HepG2 (cell line): ENCODE data around the gene TMEM132E. TPM values are rescaled to one million over a fixed set of nuclear protein-coding genes. Genes with fewer than 3 reads are reported as not detected.

Experiments
- ATAC-seq: fragments of 200-7000 bp; cut with Tn5 transposase; 3 replicates; pipeline ENCODE4 v1.9.1; 2020; ENCODE audit warnings: mild to moderate bottlenecking, moderate library complexity
- BruUV-seq: library from RNA; stranded (reverse); fragments of 400-500 nt; replicated peaks from 2 replicates; lab custom pipeline; 2021; lab: Mats Ljungman, UMichigan
- CTCF ChIA-PET: fragments of 300-600 bp; formaldehyde crosslinking; extraction: SDS; loops from one replicate; lab custom pipeline; 2021; ENCODE audit warnings: low total read pairs, inconsistent platforms, low intra/inter-chr PET ratio; lab: Yijun Ruan, JAX
- POLR2A ChIA-PET: fragments of 350-600 bp; sonication (Branson Sonifier 250); formaldehyde crosslinking; loops from one replicate; lab custom pipeline; 2020; ENCODE audit warnings: antibody characterized with exemption, inconsistent platforms; lab: Yijun Ruan, JAX
- DNase-seq: peaks from one replicate; pipeline ENCODE4 v3.0.0-alpha.2; 2015; ENCODE audit warnings: low spot score
- FAIRE-seq: peaks from 3 replicates; lab custom pipeline; 2011; peaks lifted over from hg19 to GRCh38; lab: Jason Lieb, UNC
- H2AFZ ChIP-seq: one replicate; pipeline ENCODE4 v1.6.1; 2011; ENCODE audit warnings: low read length, inconsistent platforms
- H3K27ac ChIP-seq: fragments of 300-600 bp; 3 replicates; pipeline ENCODE4 v1.8.0; 2011; ENCODE audit warnings: mixed run types, mild to moderate bottlenecking, mixed read lengths, low read length, inconsistent platforms; ENCODE audit not compliant: insufficient read depth; ENCODE audit errors: extremely low read length
- H3K27me3 ChIP-seq, 2 experiments: fragments of 200-600 bp in 1 of 2; 2 replicates in 1 of 2; 3 replicates in 1 of 2; pipeline versions ENCODE4 v1.6.0 to v1.8.0; 2011; ENCODE audit warnings: low read length in 2 of 2, mild to moderate bottlenecking in 2 of 2, moderate library complexity in 2 of 2, inconsistent platforms in 1 of 2; ENCODE audit not compliant: insufficient read depth in 2 of 2, control insufficient read depth in 1 of 2
- H3K36me3 ChIP-seq, 2 experiments: fragments of 200-600 bp in 1 of 2; replicated peaks in 1 of 2; 2 replicates in 1 of 2; 3 replicates in 1 of 2; pipeline versions ENCODE4 v1.5.1 to v1.8.0; 2011; ENCODE audit warnings: low read length in 2 of 2, inconsistent platforms in 1 of 2; ENCODE audit not compliant: insufficient read depth in 2 of 2, control insufficient read depth in 1 of 2
- H3K4me1 ChIP-seq: 2 replicates; pipeline ENCODE4 v1.5.1; 2012; ENCODE audit warnings: low read length, inconsistent platforms; ENCODE audit not compliant: insufficient read depth
- H3K4me2 ChIP-seq: 2 replicates; pipeline ENCODE4 v1.6.0; 2011; ENCODE audit warnings: low read depth, low read length, inconsistent platforms
- H3K4me3 ChIP-seq, 3 experiments: fragments of 200-600 bp in 1 of 3; sonication (generic), shearing (Covaris generic) in 1 of 3; replicated peaks in 1 of 3; 2 replicates each; pipeline ENCODE4 v1.5.1; 2011 to 2016; ENCODE audit warnings: low read length in 3 of 3, inconsistent platforms in 2 of 3, low read depth in 2 of 3, mild to moderate bottlenecking in 2 of 3, control low read depth in 1 of 3, mixed read lengths in 1 of 3; ENCODE audit not compliant: insufficient read depth in 1 of 3
- H3K79me2 ChIP-seq: one replicate; pipeline ENCODE4 v1.6.1; 2011; ENCODE audit warnings: low read length, inconsistent platforms; ENCODE audit not compliant: insufficient read depth
- H3K9ac ChIP-seq: 2 replicates; pipeline ENCODE4 v1.6.0; 2011; ENCODE audit warnings: mild to moderate bottlenecking, low read depth, low read length, inconsistent platforms; ENCODE audit not compliant: insufficient read depth
- H3K9me3 ChIP-seq: 2 replicates; pipeline ENCODE4 v1.5.1; 2012; ENCODE audit warnings: mild to moderate bottlenecking, low read length
- H4K20me1 ChIP-seq: 2 replicates; pipeline ENCODE4 v1.6.0; 2011; ENCODE audit warnings: inconsistent platforms, mild to moderate bottlenecking, low read length, moderate library complexity; ENCODE audit not compliant: insufficient read depth
- DMTF1 ChIP-seq: sonication (generic); formaldehyde crosslinking; IDR thresholded peaks from 2 replicates; pipeline ENCODE4 v1.4.0; 2020; ENCODE audit warnings: mild to moderate bottlenecking, missing genetic modification reagents
- HCFC1 ChIP-seq: fragments of 150-350 bp; IDR thresholded peaks from 2 replicates; pipeline ENCODE4 v1.6.1; 2014; ENCODE audit warnings: low read depth, low read length
- IRF2 ChIP-seq: IDR thresholded peaks from 2 replicates; pipeline ENCODE4 v1.6.1; 2018; ENCODE audit warnings: missing genetic modification reagents, missing compliant biosample characterization
- JUNB ChIP-seq: sonication (generic); formaldehyde crosslinking; IDR thresholded peaks from 2 replicates; pipeline ENCODE4 v1.8.0; 2022; ENCODE audit warnings: missing genetic modification reagents, mild to moderate bottlenecking, borderline replicate concordance
- MED13 ChIP-seq: sonication (generic); formaldehyde crosslinking; IDR thresholded peaks from 2 replicates; pipeline ENCODE4 v1.5.0; 2020; ENCODE audit warnings: missing genetic modification reagents
- SALL1 ChIP-seq: sonication (generic); formaldehyde crosslinking; IDR thresholded peaks from 2 replicates; pipeline ENCODE4 v1.8.0; 2022; ENCODE audit warnings: mild to moderate bottlenecking, missing genetic modification reagents
- TBP ChIP-seq: sonication (generic); formaldehyde crosslinking; IDR thresholded peaks from 2 replicates; pipeline ENCODE4 v1.5.0; 2020; ENCODE audit warnings: missing genetic modification reagents
- ZNF33A ChIP-seq: sonication (generic); formaldehyde crosslinking; IDR thresholded peaks from 2 replicates; pipeline ENCODE4 v1.5.1; 2020; ENCODE audit warnings: missing genetic modification reagents, mild to moderate bottlenecking, moderate library complexity, borderline replicate concordance
- WGBS: methylation state at CpG from one replicate; pipeline ENCODE4 v1.1.6; 2017; ENCODE audit warnings: low lambda C conversion rate; 5-methylcytosine and 5-hydroxymethylcytosine counted together
- in situ Hi-C: cut with HindIII; loops from 2 replicates; pipeline ENCODE4 v1.10.0; 2017; ENCODE audit warnings: low pct_unique_long_range_greater_than_20kb; ENCODE audit not compliant: extremely low pct_ligation_motif_present
- intact Hi-C: fragments of 100-400 bp; cut with micrococcal nuclease; formaldehyde crosslinking; loops from one replicate; pipeline ENCODE4 v1.10.0; 2022; ENCODE audit not compliant: unreplicated experiment
- polyA plus RNA-seq, 8 experiments: library from polyadenylated mRNA; depleted of rRNA in 3 of 8; stranded (reverse) in 7 of 8; unstranded in 1 of 8; fragments of >200 nt; fragmentation: Illumina TruSeq in 4 of 8; extraction: Trizol in 4 of 8; gene quantifications; 2 replicates each; pipeline versions ENCODE4 v1.2.1 to v1.2.3, GENCODE V29; 2011 to 2016; ENCODE audit warnings: low read depth in 4 of 8, missing spikeins in 1 of 8, mixed read lengths in 1 of 8; ENCODE audit not compliant: insufficient read depth in 1 of 8
- total RNA-seq, 5 experiments: library from RNA; depleted of rRNA; stranded (reverse); fragments of >200 nt; fragmentation: Illumina TruSeq; extraction: Trizol; gene quantifications; 2 replicates each; pipeline ENCODE4 v1.2.3, GENCODE V29; 2016; ENCODE audit warnings: low read depth in 1 of 5

Gene TMEM132E
- total and polyA plus RNA-seq, 2 of the 13 experiments (the other 11 are each of a cell fraction or from before 2014, with no cell fraction given): not detected

GRCh38 chr17:34639706-34640425, 60.5 kb downstream of the TMEM132E start:
- Histone ChIP-seq H3K4me1 (no peaks in the 10 kb centered on the region), H4K20me1 (no peaks in the 10 kb centered on the region), H3K79me2 (no peaks in the 10 kb centered on the region), H3K27me3 (peaks cover 7 to 27% of the 10 kb centered on the region in 2 experiments; a peak in 4 of 5 replicates), H3K9ac (no peak overlapping the region), H2AFZ (no peak overlapping the region)
- ATAC-seq (no peak), DNase-seq (no peak), FAIRE-seq (no peak)
- in situ Hi-C loops: loop anchor here (5.0 kb wide), 1 partner anchor 218 kb away; no protein-coding TSS in a partner anchor
- CTCF ChIA-PET: interaction anchor here (2.3 kb wide), 1 partner anchor 220 kb away, joined by 19 read pairs; no protein-coding TSS in a partner anchor
- 12% methylated on average over 3 of the region's 6 CpGs for WGBS
- POLR2A ChIA-PET: no interaction called here
- TF ChIP-seq SALL1 (CRISPR knock-in tag): no peak
- no peak for TF ChIP-seq ZNF33A
- TF ChIP-seq, all 625 proteins: peak for 0
- BruUV-seq: no TSS peak
- Histone ChIP-seq H3K27ac (no peak overlapping the region), H3K4me2 (no peak overlapping the region), H3K36me3 (no peaks in the 10 kb centered on the region), H3K4me3 (no peak overlapping the region), H3K9me3 (no peaks in the 10 kb centered on the region)
- intact Hi-C loops: no loop called here

- H3K4me2 ChIP-seq: no peak overlapping the region
- intact Hi-C loops: no loop called here
- H4K20me1 ChIP-seq: no peaks in the 10 kb centered on the region
- no peaks in the 10 kb centered on the region for H3K79me2 ChIP-seq
- WGBS: 5% methylated on average over 7 of the region's 7 CpGs
- ATAC-seq (no peak), FAIRE-seq (no peak), DNase-seq (no peak)
- peaks cover 7 to 27% of the 10 kb centered on the region in 2 experiments; a peak in 4 of 5 replicates for H3K27me3 ChIP-seq
- no peaks in the 10 kb centered on the region for H3K36me3 ChIP-seq
- no peak overlapping the region for H3K9ac ChIP-seq
- ChIA-PET CTCF (no interaction called here), POLR2A (no interaction called here)
- H3K4me1 ChIP-seq: no peaks in the 10 kb centered on the region
- in situ Hi-C loops: no loop called here
- H3K9me3 ChIP-seq: no peaks in the 10 kb centered on the region
- H2AFZ ChIP-seq: no peak overlapping the region
- TF ChIP-seq TBP (CRISPR knock-in tag) (no peak), DMTF1 (CRISPR knock-in tag) (no peak), IRF2 (CRISPR knock-in tag) (no peak), MED13 (CRISPR knock-in tag) (no peak), JUNB (CRISPR knock-in tag) (no peak), HCFC1 (no peak)
- BruUV-seq: no TSS peak
- H3K4me3 ChIP-seq: no peak overlapping the region
- no peak overlapping the region for H3K27ac ChIP-seq
Measured at GRCh38 chr17:34641368-34641767, 62.0 kb downstream of the TMEM132E start.
